GM21786 (cell line): ENCODE data around the gene DOLPP1.
"Not testable (repeated sequence)": the region's sequence is repeated elsewhere in the genome, so short reads cannot be mapped to it uniquely, and the experiment has no call there.

ENCODE experiments used
- ATAC-seq: cut with Tn5 transposase; IDR thresholded peaks from one replicate; pipeline ENCODE4 v1.9.1; 2021; ENCODE audit not compliant: unreplicated experiment

Gene DOLPP1, protein sequence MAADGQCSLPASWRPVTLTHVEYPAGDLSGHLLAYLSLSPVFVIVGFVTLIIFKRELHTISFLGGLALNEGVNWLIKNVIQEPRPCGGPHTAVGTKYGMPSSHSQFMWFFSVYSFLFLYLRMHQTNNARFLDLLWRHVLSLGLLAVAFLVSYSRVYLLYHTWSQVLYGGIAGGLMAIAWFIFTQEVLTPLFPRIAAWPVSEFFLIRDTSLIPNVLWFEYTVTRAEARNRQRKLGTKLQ

DNA sequence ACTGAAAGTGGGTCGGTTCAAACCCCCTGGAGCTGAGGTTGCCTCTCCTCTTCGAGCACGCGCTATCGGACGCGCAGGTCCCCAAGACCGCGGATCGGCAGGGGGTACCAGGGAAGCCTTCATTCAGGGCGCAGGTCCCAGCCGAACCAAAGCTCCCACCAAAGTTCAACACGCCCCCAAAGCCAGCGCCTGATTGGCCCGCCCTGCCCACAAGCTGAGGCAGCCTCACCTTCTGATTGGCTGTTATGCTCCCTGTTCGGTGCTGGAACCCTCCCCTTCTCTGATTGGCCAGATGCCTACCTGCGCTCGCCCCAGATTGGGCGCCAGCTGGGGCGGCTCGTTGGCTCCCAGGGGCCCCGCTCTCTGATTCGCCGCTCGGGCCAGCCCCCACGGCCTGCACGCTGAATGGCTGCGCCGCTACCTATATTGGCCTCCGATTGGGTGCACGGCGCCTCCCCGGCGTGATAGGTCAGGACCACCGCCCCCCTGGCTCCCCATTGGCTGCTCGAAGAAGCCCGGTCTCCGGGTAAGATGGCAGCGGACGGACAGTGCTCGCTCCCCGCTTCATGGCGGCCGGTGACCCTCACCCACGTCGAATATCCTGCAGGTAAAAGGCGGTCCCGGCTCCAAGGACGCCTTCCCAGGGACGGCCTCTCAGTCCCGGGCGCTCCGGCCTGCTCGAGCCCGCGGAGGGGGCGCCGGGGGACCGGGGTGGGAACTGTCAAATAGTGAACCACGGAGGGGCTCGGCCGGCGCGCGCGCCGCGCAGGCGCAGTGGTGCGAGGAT lies at the start of gene DOLPP1:
Gene DOLPP1, plus strand, starts transcription at position 511 of the 787 bp plus-strand sequence. Its CDS starts 21 bp downstream, at position 532.
- peak; percentile 94 for ATAC-seq

DNA sequence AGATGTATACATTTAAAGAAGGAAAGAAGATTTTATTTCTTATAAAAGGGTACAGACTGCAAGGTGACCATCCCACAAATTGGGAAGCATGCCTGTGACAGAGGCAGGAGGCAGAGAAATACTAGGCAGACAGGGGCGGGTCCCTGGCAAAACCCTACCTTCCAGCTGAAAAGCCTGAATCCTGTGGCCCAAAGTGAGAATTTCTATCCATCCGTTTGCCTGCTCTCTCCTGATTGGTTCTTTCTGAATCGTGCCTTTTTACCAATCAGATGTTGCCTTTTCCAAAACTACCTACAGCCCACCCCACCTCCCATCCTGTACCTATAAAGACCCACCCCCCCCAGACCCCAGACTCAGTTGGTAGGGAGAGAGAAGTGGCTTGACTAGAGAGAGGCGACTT lies 49.4 kb upstream of the DOLPP1 start:
- ATAC-seq, result no peak

DNA sequence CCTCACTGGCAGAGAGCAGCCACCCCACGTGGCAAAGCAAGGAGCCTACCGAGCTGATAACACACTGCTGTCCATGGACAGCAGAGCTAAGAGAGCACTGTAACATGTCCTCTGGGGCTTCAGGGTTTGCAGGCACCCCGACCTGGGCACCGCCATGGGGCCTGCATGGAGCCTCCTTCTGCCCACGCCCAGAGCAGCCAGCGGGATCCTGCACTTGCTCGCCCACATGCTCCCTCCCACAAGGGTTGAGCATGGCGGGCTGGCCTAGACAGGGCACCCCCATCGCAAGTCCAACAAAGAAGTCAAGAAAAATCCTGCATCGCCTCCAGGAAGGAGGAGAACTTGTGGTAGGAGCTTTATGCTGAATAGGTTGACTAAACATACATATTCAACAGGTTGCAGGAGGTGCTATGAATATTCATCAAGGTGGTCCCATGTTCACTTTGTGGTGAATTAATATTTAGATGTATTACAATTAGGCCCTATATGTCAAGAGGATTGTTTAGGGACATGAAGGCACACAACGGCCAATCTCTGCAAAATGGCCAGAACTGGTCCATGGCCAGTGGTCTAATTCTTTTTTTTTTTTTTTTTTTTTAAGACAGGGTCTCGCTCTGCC lies 48.3 kb upstream of the DOLPP1 start:
- no peak for ATAC-seq

DNA sequence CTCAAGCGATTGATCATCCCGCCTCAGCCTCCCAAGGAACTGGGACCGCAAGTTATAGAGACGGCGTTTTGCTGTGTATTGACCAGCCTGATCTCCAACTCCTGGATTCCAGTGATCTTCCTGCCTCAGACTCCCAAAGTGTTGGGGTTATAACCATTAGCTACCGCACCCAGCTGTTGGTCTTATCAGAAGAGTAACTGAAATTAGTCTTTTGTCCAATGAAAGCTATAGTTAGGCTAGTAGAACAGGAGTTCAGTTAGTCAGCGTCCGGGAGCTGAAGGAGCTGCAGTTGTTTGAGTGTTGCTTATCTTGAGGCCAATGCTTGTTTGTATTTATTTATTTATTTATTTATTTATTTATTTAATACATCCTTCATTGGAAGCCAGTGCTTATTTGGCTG lies 47.7 kb upstream of the DOLPP1 start:
- ATAC-seq, result no peak

DNA sequence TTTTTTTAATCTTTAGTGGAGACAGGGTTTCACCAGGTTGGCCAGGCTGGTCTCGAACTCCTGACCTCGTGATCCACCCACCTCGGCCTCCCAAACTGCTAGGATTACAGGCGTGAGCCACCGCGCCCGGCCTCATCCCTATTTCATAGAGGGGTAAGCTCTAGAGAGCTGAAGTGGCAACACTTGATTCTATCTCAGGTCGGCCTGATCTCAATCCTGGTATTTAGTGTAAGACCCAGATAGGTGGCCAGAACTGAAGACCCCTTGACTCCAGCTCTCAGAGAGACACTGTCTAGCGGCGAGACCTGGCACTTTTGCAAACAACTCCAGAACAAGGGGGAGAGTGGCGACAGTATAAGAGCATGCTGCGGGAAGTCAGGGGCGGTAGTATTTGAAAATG lies 45.1 kb upstream of the DOLPP1 start:
- not testable (repeated sequence) for ATAC-seq

DNA sequence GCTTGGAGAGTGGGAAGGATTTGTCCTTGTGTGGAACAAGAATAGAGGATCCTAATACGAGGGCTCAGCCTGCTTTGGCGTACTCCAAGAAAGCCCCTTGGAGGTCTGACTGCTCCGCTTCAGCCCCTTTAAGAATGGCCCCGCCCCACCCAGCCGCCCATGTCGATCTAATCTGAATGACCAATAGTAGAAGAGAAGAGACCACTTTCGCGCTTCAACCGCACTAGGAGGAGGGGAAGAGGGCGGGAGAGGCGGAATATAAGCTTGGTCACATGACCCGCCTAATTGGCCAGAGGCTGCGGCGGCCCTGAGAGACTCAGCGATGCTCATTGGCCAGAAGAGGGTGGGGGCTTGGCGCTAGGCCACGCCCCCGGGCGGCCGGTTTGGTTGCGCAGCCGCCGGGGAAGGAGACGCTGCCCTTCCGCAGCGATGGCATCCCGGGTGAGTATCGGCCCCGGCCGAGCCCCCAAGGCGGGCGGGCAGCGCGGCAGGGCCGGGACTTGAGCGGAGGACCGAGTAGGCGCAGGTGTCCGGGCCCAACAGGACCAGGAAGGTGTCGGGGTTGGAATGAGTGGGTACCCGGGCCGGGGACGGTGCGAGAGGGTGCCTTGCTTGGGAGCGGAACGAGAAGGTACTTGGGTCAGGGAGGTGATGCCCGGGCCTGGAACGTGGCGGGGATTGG lies 44.5 kb upstream of the DOLPP1 start, which contains the start of gene MIGA2:
Gene MIGA2, plus strand, starts transcription at position 386 of the 682 bp plus-strand sequence. CDS start 3,969 bp downstream, outside the sequence.
- peak; percentile 98 for ATAC-seq

DNA sequence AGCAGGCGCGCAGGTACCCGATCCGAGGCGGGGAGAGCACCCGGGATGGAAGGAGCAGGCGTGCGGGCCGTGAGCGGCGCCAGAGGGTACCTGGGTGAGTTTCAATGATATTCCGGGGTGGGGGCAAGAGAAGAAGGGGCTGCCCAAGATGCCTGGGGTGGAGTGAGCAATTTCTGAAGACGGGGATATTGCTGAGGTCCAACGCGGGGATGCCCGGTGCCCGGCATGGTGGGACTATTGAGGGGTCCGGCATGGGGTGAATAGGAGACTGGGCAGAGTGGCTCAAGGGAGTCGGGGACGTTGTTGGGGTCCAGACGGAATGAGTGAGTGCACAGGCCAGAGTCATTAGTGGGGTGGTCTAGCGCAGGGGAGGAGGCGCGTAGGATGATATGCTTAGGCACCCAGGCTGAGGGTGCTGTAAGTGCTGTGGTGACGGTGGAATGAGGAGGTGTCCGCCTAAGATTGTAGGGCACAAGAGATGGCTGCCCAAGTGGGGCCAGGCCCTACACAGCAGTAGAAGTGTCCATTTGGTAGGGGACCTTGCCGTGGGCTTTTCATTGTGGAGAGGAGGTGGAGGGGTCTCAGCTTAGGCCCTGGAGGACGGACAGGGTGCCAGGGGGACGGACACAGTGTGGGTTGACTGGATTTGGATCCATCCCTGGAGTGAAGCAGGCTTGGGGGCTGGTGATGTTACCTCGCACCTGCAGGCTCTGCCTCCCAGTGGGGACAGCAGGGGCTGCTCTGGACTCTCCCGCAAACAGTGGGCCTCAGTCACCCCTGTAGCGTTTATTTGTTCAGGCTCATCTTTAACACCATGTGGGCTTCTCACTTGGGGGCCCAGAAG lies 43.8 kb upstream of the DOLPP1 start:
- ATAC-seq, result no peak

DNA sequence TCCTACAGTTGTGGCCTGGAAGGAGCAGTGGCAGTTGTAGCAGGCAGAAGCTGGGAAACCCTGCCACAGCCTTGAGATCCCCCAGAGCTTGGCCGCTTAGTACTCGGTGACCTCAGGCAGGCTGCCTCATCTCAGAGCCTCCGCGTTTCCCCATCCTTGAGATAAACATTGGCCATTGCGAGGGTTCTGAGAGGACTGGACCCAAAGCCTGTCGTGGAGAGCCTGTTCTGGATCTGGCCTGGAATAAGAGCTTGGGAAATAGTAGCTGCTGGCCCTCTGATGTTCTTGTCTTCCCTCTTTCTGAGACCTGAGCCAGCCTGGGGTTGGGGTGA lies 43.2 kb upstream of the DOLPP1 start:
- no peak for ATAC-seq

DNA sequence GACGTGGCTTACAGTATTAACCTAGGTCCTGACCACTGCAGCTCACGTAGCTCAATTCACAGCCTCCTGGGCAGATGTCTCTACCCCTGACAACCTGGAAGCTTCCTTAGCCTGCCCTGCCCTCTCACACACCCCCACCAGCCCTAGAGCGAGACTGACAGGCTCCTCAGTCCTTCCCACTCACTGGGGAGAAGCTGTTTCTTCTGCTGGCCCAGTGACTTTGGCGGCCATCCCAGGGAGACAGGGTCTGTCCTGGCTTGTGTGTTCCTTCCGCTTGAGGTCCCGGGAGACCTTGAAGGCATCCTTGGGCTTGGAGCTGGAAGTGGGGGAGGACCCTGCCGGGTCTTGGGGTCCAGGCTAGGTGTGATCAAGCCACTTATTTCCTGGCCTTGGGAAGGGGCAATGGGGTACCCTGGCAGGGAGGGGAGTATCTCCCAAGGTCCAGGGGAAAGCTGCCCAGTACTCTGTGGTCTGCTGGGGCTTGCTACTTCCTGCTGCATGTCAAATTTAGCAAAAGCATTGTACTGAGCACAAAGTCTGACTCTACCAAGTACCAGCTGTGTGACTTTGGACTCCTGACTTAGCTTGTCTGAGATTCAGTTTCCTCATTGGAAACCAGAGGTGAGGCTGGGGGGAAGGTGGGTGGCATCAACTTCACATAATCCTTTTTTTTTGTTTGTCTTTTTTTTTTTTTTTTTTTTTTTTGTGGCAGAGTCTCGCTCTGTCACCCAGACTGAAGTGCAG lies 42.6 kb upstream of the DOLPP1 start:
- ATAC-seq, result no peak

DNA sequence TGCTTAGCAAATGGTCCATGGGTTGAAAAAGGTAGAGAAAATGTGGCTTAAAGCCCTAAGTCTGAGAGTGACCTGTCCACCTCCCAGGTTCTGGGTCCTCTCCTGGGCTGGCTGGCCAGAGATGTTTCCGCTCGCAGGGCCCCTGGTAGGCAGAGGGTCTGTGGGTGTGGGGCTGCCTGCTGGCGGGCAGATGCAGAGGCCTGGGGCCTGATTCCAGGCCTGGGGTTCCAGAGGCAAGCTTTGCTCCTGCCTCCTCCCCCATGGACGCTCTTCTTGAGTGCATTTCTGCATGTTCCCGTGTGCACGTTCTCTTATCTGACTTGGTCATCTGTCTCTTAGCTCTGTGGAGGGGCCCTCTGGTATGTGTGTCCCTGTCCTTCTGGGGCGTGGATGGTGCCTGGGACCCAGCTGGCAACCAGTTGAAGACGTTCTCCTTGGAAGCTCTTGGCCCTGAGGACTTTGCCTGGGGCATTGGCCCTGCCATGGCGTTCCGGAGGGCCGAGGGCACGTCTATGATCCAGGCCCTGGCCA lies 40.7 kb upstream of the DOLPP1 start:
- ATAC-seq, result no peak

DNA sequence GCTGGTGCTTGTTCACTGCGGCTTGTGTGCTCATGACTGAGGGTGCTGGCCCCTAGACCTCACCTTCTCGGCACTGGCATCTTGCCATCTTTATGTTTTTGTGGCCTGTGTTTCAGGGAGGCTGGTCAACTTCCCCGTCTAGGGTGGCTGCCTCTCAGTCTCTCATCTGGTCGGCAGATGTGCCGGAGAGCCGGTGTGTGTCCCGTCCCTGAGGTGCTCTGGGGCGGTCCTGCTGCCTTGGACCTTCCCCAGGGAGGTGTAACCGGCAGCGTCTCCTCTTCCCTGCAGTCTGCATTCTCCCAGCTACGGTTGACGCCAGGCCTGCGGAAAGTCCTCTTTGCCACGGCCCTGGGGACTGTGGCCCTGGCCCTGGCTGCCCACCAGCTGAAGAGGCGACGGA lies 38.9 kb upstream of the DOLPP1 start:
- no peak for ATAC-seq

DNA sequence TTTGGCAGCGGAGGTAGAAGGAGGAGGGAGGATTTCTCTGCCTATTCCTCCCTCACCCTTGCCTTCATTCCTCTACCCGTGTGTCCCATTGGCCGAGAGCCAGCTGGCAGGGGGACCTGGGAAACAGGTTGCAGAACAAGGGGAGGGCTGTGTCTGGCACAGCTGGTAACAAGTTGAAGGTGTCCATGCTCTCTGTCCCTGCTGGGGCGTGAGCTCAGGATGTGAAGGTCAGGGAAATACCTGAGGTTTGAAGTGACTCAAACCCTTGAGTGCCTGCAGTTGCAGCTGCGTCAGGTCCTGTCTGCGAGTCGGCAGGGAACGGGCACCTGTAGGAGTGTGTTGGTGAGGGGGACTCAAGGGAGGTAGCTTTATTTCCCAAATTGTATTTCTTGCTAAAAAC lies 28.3 kb upstream of the DOLPP1 start:
- ATAC-seq, result no peak

DNA sequence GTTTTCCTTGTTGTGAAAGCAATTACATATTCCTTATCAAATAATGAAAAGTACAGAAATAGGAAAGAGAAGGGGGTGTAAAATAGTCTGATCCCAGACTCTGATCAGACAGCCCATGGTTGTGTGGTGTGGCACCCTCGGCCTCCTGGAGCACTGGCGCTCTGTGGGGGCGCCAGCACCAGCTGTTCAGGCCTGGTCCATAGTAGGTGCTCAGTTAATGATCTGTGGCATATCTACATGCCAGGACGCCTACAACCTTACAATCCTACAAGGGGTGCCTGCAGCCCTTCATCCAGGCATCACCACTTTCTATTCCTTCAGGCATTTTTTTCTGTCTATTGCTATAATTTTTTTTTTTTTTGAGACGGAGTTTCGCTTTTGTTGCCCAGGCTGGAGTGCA lies 27.9 kb upstream of the DOLPP1 start:
- no peak for ATAC-seq

DNA sequence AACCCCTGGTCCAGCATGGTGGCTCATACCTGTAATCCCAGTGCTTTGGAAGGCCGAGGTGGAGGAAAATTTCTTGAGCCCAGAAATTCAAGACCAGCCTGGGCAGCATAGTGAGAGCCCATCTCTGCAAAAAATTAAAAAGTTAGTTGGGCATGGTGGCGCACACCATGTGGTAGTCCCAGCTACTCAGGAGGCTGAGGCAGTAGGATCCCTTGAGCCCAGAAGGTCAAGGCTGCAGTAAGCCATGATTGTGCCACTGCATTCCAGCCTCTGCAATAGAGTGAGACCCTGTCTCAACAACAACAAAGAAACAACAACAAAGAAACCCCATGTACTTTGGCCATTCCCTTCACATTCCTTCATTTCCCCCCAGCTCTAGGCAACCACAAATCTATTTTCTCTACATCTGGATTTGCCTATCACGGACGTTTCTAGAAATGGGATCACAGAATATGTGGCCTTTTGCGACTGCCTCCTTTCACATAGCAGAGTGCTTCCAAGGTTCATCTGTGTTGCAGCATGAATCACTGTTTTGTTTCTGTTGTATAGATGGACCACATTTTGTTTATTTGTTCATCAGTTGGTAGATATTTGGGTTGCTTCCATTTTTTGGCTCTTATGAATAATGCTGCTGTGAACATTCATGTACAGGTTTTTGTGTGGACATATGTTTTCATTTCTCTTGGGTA lies 26.6 kb upstream of the DOLPP1 start:
- no peak for ATAC-seq

DNA sequence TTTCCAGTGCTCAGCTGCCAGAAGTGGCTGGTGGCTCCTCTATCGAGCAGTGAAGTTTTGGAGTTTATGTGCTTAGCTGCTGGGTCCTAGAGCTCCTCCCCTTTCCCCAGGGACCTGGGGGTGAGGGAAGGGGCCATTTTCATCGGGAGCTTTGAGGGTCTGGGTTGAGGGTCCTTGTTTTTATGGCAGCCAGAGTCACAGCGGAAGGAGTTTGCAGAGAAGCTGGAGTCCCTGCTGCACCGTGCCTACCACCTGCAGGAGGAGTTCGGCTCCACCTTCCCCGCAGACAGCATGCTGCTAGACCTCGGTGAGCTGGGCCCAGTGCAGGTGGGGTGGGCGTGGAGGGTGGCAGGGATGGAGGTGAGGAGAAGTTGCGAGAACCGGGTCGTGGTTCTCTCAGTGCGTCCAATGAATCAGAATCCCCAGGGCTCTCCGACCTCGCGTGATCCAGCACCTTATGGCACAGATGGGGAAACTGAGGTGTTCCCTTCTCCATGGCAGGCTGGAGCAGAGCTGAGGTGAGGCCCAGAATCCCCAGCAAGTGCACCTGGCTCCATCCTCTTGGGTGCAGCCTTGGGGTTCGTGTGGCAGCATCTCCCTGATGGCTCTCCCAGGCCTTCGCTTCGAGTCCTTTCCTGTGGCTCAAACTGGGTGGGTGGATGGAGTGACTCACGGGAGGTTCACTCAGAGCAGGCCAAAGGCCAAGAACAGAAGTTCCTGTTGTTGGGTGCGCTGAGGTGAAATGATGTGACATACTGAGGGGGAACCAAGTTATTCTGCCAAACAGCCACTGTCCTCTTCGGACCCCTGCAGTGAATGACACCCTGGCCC lies 21.7 kb upstream of the DOLPP1 start:
- no peak for ATAC-seq

DNA sequence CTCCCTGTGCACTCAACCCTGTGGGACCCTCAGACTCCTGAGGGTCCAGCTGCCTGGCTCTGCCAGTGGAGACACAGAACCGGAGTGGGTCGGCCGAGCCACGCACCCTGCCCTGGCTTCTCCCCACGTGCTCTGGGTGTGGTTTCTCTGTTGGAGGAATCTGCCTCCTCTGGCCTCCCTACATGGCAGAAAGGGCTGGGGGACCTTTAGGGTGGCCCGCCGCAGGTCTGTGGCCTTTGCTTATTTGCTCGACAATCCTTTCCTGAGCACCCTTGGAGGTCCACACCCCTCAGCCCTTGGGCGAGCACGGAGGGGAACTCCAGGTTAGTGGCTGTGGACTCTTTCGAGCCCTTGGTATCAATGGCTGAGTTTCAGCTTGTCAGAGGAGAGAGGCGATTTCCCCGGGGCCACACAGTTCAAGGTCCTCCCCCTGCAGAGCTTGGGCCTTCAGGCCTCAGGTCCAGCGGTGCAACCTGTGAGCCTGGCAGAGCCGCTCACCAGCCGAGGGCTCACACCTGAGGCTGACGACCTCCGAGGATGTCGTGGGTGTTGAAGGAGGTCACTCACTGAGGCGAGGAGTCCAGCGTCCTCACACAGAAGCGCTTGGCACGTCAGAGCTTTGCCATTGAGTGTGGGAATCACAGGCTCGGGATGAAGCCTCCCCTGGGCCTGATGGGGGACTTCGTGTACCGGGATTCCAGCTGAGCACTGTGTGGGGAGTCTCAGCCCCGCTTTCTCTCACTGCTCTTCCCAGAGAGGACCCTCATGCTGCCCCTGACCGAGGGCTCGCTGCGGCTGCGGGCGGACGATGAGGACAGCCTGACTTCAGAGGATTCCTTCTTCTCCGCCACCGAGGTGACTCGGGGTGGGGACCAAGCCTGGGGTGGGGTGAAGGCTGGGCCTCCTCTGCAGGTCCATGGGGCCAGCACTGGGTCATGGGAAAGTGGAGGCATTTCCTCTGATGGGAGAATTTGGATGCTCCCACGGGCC lies 20.8 kb upstream of the DOLPP1 start:
- no peak for ATAC-seq

DNA sequence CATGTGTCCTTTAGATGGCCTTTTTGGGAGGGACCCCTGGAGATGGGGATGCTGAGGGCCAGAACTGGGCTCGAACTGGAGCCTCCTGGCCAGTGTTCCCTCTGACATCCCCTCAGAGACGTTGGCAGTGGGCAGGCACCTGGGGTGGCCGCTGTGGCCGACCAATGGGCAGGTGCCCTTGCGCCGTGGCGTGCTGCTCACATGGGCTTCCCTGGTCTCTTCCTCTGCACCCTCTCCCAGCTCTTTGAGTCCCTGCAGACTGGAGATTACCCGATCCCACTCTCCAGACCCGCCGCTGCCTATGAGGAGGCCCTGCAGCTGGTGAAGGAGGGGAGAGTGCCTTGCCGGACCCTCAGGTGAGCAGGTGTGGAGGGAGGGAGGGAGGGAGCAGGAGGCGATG lies 19.9 kb upstream of the DOLPP1 start:
- no peak for ATAC-seq
